HG02798 (cell line): ENCODE results near the gene CRABP1.

Experiments used
- ATAC-seq: cut with Tn5 transposase; IDR thresholded peaks from one replicate; pipeline ENCODE4 v1.9.1; 2021; ENCODE audit warnings: mild to moderate bottlenecking; ENCODE audit not compliant: unreplicated experiment, poor library complexity

CRABP1 gene

DNA sequence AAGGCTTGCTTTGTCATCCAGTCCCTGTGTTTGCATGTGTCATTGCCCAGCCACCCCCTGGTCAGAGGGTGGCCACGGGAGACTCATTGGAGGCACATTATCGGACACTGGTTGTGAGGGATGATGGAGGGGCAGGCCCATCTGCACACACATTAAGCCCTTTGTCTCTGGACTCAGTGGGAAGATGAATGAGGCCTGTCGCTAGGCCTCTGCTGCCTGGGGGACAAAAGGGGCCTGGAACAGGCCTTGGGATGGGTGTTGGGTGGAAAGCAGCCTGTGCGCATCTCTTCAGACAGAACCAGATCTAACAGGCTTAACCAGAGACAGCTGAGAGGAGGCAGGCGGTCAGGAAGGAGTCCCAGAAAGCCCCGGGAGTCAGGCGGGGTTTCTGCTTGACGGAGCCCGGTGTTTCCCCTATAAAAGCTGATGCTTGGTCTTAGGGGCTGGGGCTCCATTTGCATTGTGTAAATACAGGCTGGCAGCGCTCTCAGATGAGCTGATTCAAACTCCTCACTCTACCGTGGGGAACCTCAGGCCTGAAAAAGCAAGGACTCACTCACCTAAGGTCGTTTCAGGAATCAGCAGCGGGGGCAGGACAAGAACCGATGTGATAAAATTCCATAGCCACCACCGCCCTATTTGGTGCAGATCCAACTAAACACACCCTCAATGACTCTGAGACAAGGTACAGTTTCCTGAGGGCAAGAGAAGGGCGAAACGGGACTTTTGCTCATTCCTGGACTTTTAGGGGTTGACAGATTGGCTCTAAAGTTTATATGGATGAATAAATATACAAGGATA lies 23.7 kb upstream of the CRABP1 start:
- no peak for ATAC-seq

DNA sequence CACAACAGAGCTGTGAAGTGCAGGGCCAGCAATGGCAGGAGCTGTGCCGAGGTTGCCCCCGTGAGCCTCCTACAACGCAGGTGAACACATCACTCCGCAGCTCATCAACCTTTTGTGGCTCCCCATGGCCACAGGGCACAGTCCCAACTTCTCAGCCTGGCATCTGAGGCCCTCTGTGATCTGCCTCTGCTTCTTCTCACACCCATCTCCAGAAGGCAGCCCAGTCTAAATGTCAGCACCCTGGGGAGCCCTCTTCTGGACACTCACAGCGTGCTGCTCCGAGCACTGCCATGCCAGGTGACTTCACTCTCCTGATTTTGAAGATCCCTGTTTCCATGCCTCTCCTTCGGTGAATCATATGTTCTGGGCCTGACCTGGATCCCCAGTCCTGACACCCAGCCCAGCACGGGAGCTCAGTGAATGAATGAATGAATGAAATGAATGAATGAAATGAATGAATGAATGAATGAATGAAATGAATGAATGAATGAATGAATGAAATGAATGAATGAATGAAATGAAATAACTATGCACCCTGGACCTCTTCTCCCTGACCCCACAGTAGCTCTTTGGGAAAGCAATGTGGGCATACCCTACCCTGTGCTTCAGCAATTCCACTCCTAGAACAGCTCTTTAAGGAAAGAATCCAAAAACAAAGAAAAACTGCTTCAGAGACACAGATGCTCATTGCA lies 22.9 kb upstream of the CRABP1 start:
- ATAC-seq = no peak

DNA sequence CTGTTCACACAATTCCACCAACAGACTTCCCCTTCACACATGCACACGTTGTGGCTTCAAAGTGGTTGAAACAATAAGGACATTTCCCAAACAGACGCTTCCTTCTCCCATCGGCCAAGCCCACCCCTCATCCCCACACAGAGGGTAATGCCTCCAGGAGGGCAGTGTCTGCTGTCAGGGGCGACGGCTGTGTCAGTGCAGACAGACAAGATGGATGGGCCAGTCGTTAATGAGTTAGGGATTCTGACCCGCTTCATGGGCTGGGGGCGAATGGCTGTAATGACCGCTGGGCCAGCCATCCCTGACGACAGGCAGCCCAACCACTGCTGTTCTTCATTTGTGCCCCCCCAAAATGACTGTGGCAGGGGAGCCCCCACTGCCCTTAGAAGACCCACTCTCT lies 20.6 kb upstream of the CRABP1 start:
- ATAC-seq = no peak

DNA sequence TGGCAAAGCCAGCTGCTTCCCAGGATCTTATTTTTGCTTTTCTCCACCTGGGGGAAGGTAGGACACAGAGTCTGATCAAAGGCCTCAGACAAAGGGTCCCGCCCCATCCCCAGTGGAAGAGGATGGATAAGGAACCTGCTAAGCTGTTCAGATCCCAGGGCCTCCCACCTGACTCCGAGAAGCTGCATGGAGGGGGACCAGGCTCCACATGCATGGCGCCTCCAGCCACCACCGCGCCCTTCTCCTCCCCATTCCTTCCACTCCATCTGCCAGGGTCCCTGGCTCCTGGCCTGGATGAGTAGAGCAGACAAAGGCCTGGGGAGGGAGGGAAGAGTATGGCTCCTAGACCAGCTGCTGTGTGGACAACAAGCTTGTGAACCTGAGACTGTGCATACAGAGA lies 20.0 kb upstream of the CRABP1 start:
- ATAC-seq = no peak

DNA sequence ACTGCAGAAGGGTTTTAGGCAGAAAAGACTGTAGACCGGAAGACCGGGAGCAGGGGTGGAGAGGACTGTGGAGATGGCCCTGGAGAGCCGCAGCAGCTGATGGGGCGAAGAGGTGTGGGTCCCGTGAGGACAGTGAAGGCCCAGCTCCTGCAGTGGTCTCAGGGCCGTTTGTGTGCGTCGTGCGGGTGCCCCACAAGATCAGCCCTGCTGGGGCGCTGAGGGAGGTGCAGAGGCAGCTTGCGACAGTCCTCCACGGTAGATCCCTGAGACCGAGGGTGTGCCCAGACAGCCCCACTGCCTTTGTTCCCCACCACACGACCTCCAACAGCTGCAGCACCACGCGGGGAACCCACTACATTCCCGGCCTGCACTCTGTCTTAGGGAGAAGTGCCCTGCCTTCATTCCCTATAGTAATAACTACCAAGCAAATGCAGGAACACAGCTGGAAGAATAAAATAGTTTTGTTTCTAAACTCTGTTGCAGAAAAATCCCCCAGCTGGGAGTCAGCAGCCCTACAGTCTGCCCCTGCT lies 19.0 kb upstream of the CRABP1 start:
- ATAC-seq = no peak

DNA sequence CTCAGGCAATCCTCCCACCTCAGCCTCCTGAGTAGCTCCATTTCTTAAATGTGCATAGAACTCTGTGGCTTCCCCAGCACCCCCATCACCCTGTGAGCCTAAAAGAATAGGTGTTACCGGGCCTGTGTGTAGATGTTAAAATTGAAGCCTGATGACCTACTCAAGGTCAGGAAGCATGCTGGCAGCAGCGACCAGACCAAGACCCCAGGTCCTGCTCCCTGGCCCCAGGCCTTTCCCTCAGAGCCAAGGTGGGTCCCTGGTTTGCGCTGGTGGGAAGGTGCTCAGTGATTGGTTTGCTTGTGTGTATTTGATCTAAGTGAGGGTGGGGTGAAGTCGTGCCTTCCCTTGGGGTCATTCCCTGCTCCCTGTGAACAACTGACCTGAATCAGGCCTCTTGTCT lies 18.4 kb upstream of the CRABP1 start:
- no peak for ATAC-seq

DNA sequence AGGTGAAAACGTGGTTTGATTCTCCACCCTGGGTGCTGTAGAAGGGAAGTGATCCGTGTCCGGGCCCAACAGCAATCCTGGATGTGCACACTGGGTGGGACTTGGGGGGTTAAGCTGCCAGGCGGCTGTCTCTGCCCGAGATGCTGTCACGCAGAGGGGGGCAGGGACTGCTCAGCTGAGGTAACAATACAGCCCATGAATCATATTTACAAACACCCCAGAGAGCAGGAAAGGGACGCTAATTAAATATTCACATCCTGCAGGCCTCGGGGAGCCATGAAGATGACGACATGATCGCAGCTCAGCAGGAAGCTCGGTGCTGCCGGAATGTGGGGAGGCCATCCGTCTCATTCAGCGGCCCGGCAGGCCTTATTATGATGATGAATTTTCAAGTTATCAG lies 17.9 kb upstream of the CRABP1 start:
- ATAC-seq = no peak

DNA sequence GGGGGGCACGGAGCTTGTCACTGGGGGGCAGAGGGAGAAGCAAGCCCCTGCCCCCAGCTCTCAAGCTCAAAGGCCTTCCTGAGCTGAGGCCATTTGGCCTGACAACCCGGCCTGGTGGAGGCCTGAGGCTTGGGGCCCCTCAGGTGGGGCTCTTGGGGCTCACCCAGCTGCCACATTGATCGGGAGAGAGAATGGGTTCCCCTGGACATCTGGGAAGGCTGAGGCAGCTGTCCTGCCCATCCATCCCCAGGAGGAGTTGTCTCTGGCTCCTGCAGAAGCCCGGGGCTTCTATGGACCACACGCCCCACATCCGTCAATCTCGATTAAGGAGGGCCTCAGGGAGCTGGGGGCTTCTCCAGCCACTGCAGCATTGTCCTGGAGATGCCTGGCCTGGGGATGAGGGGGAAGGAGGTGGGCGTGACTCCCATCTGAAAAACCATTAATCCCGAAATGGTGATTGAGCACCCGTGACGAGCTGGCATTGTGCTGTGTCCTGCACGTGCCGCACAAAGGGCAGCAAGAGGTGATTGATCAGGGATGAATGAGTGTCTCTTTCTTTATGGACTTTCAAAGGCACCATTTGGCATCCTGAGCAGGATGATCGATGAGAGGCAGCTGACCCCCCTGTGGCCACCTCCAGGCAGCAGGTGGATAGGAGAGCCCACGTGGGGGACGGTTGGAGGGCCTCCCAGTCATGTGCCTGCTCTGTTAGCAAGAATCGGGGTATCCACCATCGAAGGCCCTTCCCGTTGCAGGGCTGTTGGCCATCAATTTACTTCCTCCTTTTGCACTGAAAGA lies 17.2 kb upstream of the CRABP1 start:
- no peak for ATAC-seq

DNA sequence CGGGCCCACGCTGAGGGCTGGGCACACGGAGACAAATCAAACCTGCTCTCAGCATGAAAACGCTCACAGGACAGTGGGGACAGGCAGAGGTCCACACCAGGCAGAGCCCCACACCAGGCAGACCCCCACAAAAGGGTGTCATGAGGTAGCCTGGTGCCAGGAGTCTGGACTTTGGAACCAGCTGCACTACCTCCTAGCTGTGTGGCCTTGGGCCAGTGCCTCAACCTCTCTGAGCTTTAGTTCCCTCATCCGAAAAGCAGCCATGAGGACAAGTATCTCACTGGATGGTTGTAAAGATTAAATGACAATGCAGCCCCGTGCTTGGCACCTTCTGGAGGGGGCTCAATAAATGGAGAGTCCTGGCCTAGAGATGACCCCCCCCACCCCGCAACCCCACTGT lies 16.5 kb upstream of the CRABP1 start:
- ATAC-seq = no peak

DNA sequence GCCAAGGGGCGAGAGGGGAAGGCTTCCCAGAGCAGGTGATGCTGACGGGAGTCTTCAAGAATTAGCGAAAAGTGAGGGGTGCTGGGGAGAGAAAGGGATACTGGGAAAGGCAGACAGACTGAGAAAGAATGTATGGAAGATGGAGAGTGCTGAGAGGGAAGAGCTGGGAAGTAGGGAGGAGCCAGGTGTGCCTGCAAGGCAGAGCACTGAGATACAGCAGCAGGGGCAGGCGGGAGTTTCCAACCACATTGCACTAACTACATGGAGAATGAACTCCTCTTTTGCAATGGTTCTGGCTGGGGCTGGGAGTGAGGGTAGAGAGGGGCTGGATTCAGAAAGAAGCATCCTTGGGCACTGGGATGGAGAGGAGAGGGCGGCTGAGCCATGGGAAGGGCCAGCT lies 16.0 kb upstream of the CRABP1 start:
- no peak for ATAC-seq

DNA sequence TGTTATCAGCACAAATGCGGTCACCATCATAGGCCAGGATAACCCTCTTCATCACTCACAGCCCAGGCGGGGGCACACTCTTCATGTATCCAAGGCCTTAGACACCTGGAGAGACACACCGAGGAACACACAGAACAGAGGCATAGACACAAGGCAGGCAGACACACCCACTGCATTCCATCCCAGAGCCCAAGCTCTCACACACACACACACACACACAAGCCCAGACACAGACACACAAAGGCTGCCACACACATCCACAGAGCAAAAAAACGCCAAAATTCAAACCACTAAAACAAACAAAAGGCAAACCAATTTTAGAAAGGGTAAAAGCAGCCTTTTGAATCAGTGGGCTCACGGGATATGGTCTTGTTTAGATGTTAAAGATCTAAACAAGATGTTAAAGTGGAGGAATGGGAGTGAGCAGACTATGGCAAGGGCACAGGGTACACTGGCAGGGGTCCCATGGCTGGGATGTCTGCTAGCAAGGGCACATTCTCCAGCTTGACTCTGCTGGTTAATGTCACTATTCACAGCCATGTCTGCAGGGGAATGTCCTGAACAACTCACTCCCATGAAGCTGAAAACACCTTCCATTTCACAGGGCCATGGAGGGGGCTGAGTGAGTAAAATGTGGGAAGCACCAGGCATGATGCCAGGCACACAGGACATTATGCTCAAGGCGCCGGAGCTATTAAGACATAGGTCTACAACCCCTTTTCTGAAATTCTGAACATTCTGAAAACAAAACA lies 14.9 kb upstream of the CRABP1 start:
- no peak for ATAC-seq

DNA sequence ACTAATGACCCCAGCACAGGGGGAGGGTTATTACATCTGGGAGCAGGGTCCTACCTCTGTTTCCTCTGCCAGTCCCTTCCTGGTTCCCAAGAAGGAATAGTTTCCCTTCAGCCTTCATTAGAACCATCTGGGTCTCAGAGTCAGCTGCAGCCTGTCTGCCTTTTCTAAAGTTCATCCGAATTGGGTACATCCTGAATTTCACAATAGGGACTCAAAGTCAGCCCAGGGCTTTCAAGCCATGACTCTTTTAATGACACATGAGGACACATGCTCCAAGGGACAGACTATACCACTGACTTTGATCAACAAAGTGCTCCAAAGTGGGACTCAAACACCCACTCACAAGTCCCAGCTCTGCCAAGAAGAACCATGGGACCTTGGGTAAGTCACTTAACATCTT lies 12.7 kb upstream of the CRABP1 start:
- no peak for ATAC-seq

DNA sequence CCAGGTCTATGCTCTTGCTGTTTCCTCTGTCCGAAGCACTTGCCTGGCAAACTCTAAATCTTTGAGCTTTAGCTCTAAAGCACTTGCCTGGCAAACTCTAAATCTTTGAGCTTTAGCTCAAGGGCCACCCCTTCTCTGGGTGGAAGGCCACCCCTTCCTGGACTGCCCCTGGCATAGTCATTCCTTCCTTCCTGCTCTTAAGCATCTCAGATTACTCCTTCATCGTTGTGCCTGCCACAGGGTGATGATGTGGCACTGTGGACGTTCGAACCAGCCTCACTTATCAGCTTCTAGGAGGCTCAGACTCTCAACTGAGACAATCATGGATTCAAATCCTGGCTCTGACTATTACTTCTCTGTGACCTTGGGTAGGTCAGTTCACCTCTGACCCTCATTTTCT lies 10.5 kb upstream of the CRABP1 start:
- no peak for ATAC-seq

DNA sequence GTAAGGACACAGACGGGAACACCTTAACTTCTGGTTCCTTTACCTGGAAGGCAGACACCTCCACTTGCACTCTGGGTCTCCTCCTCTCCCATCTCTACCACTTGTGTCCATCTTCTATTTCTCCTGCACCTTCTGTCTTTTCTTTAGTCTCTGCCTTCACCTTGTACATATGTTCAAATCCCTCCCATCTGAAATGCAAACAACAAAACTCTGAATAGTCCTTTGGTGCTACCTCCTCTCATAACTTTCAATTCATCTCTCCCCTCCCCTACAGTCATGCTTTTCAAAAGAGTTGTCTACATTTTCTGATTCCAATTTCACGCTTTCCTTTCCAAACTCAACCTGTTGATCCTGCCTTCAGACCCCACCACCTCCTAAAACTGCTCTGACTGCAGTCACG lies 5.3 kb upstream of the CRABP1 start:
- ATAC-seq = no peak

DNA sequence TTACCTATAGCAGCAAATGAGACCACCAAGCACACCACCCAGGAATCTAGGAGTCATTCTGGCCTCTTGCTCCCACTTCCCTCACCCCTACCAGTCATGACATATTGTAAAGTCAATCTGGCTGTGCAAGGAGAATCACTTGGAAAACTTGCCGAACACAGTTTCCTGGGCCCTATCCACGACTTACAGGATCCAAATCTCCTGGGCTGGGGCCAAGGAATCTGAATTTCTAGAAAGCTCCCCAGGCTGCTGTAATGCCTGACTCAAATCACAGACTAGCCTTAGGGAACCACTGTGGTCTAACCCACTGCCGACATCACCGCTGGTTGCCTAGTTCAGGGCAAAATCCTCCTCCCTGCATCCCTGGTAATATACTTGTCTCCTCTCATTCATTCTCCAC lies 4.2 kb upstream of the CRABP1 start:
- no peak for ATAC-seq

DNA sequence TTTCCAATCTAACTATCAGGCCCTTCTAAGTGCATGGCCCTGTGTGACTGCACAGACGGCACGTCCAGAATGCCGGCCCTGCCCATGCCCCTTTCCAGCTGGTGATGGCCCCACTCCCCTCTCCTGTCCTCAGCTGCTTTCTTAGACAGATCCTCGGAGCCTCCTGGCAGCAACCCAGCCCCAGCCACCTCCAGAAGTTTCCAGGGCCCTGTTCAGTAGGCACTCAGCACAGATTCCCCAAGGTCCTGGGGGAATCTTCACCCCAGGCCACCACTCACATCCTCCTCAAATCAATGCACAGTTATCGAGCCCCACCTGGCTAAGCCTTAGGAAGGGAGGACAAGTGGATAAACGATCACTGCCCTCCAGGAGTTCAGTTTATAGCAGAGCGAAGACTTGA lies 1.4 kb upstream of the CRABP1 start:
- no peak for ATAC-seq

DNA sequence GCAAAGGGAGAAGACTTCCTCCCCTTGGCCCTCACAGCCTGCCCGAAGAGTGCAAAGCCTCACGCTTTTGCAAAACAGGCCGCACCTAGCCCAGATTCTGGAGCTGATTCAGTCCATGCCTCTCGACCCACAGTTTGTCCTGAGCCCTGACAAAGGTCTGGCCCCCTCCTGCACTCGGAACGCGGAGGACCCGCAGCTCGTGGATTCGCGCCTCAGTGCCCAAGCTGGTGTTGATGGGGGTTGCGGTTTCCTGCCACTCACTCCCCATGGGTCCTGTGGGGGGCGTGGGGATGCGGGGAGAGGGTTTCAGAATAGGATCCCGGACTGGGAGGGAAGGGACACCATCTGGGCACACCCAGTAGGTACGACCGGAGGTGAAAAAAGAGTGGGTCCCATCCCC lies 594 bp upstream of the CRABP1 start:
- no peak for ATAC-seq

DNA sequence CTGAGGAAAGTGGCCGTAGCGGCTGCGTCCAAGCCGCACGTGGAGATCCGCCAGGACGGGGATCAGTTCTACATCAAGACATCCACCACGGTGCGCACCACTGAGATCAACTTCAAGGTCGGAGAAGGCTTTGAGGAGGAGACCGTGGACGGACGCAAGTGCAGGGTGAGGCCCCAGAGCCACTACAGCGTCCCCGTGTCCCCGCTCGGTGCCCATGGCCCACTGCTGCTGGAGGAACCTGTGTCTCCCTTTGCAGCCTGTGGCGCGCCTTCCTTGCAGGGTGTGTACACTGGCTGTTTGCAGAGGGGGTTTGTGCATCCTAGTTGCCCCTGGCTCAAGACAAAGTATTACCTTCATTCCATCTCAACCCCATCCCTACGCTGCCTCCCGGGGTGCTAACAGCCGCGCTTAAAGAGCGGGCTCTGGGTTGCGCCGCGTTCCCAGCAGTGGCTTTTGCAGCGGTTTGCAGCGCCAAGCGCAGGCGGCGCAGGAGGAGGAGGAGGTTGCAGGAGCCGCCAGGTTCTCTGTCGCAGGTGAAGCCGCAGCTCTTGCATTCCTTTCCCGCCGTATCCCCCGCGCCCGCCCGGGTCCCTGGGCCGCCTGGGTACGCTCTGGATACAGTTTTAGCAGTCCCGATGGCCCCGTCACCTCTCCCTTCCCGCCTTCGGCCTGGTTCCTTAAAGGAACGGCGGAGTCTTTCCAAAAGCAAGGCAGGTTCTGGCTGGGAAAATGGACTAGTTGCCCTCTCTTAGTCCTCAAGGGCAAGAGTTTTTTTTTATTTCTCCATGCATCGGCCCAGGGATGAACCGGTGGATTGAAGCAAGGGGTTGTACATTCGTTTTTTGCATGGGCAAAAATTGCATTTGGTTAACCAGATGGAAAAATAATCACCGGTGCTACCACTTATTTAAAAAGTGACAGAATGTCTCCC lies 1.2 kb downstream of the CRABP1 start:
- ATAC-seq = no peak

DNA sequence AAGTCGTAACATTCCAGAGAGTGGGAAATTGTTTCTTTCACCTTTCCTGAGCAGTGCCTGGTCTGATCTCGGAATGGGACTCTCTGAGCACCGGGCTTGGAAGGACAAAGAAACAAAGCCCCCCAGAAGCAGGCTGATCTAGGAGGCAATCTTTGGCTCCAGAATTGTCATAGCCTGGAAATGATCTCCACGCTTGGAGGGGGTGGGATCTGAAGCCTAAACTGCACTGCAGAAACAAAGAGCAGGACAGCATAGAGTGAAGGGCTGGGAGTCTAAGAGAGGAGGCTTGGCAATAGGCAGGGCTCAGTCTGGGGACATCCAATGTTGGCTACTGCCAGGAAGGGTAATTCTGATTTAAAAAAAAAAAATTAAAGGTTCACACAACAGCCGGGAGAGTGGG lies 1.9 kb downstream of the CRABP1 start:
- no peak for ATAC-seq
